Activated naive CD8-positive, alpha-beta T cell treated with anti-CD3 and anti-CD28 coated beads for 36 hours (primary cell): ENCODE data around the gene DOCK8. TPM values are rescaled to one million over a fixed set of nuclear protein-coding genes. Genes with fewer than 3 reads are reported as not detected.

ENCODE experiments used
- DNase-seq: peaks from one replicate; pipeline ENCODE4 v3.0.0; 2021
- H3K27ac Mint-ChIP-seq: one replicate; pipeline ENCODE4 v1.8.0; 2022; ENCODE audit warnings: mild to moderate bottlenecking, moderate library complexity, mixed read lengths
- H3K27me3 Mint-ChIP-seq: one replicate; pipeline ENCODE4 v1.8.0; 2022; ENCODE audit warnings: mild to moderate bottlenecking, mixed read lengths
- H3K36me3 Mint-ChIP-seq: one replicate; pipeline ENCODE4 v1.8.0; 2021; ENCODE audit warnings: mild to moderate bottlenecking, mixed read lengths
- H3K4me1 Mint-ChIP-seq: one replicate; pipeline ENCODE4 v1.8.0; 2021; ENCODE audit warnings: mixed read lengths
- H3K4me3 Mint-ChIP-seq: one replicate; pipeline ENCODE4 v1.8.0; 2022; ENCODE audit warnings: mild to moderate bottlenecking, moderate library complexity, mixed read lengths
- H3K9me3 Mint-ChIP-seq: one replicate; pipeline ENCODE4 v1.8.0; 2022; ENCODE audit warnings: mixed read lengths
- total RNA-seq, 2 experiments: library from RNA; stranded (reverse); gene quantifications; one replicate each; pipeline ENCODE4 v1.2.3, GENCODE V29; 2021

The DOCK8 gene
- total RNA-seq, 2 experiments from 2014 or later, result 130 to 132 TPM

DNA sequence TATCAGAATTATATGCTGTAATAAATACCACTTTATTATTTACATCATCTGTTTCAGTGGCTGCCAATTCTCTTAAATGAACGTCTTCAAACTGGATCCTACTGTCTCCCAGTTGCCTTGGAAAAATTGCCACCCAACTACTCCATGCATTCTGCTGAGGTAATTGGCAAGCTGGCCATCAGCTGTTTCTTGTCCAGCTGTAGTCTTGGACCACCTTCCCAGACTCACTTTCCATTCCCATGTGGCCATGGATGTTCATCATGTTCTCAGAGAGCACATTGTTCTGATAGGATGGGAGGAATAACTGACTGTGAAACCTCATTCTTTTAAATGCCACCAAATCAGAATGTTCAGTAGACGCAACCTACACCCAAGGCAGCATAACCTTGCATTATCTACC is 157.5 kb downstream of the DOCK8 start:
- Mint-ChIP-seq H3K36me3 (peaks cover 26% of the 10 kb centered on the region), H3K4me3 (no peak overlapping the region), H3K27me3 (no peaks in the 10 kb centered on the region), H3K27ac (no peak overlapping the region), H3K9me3 (no peaks in the 10 kb centered on the region), H3K4me1 (no peaks in the 10 kb centered on the region)
- no peak for DNase-seq

DNA sequence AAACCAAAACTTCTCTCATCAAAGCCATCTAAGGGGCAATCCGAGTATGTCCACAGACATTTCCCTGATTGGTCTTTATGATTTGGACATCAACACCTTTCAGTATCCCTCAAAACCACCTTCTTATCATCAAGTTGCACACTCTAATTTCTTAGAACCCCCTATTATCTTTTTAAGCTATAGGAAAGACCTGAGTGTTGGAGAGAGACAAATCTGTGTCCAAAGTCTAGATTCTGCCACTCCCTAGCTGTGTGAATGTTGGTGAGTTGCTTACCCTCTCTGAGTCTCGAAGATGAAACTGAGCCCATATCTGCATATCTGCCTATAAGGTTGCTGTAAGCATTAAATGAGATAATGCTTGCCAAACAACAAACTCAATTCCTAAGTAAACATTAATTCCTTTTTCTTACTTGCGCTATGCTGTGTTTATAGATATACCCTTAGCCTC is 159.1 kb downstream of the DOCK8 start:
- H3K4me3 Mint-ChIP-seq, result no peak overlapping the region
- no peaks in the 10 kb centered on the region for H3K27me3 Mint-ChIP-seq
- no peaks in the 10 kb centered on the region for H3K4me1 Mint-ChIP-seq
- H3K27ac Mint-ChIP-seq, result peak overlapping the region; percentile 57
- no peak for DNase-seq
- H3K9me3 Mint-ChIP-seq, result no peaks in the 10 kb centered on the region
- peaks cover 29% of the 10 kb centered on the region for H3K36me3 Mint-ChIP-seq

DNA sequence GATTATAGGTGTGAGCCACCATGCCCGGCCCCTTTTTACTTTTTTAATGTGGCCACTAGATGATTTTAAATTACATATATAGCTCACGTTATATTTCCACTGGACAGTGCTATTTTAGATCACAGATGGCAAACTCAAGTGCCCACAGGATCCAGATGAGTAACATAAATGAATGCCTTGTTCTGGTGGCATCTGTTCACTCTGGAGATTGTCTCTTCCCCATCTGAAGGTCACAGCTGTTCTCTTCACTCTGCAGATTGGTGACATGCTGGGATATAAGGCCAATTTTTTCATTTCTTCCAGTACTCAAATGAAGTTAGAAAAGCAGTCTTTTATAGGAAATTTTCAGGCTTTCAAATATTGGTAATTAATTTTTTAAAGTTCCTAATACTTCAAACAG is 160.1 kb downstream of the DOCK8 start:
- DNase-seq, result no peak
- Mint-ChIP-seq H3K27ac (no peak overlapping the region), H3K27me3 (no peaks in the 10 kb centered on the region), H3K4me3 (no peak overlapping the region), H3K36me3 (peaks cover 24% of the 10 kb centered on the region), H3K4me1 (no peaks in the 10 kb centered on the region), H3K9me3 (no peaks in the 10 kb centered on the region)

DNA sequence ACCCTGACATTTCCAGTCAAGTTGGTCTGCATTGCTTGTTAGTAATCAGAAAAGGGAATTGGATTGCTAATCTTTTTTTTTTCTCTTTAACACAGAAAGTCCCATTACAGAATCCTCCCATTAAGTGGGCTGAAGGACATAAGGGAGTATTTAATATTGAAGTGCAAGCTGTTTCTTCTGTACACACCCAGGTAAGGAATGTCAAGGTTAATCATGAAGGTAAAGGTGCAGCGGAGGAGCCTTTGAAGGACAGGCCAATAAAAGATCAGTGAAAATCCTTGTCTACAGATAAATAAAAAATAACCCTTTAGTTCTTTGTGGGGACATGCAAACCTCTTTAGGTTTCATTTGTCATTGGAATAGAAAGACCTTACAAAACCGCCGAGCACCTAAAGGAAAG is 161.4 kb downstream of the DOCK8 start:
- no peaks in the 10 kb centered on the region for H3K27me3 Mint-ChIP-seq
- H3K36me3 Mint-ChIP-seq, result peaks cover 19% of the 10 kb centered on the region
- no peak overlapping the region for H3K4me3 Mint-ChIP-seq
- H3K4me1 Mint-ChIP-seq, result no peaks in the 10 kb centered on the region
- H3K27ac Mint-ChIP-seq, result no peak overlapping the region
- DNase-seq, result no peak
- H3K9me3 Mint-ChIP-seq, result no peaks in the 10 kb centered on the region

DNA sequence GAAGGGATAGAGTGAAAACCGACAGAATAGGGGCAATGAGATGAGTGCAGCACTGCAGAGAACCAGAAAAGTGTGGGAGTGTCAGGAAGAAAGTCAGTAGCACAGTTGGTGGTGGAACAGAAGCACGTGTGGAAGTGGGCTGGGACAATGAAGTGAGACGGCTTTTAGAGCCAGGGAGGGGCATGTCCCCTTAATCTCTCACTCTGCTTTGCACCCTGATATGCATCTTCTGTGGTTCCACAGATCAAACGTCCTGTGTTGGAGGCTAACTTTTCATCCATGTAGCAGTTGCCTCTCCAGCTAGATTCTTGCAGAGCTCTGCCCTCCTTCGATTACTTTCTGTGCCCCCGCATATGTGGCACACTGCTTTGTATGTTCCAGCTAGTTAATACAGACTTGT is 163.6 kb downstream of the DOCK8 start:
- H3K4me1 Mint-ChIP-seq, result no peaks in the 10 kb centered on the region
- no peak for DNase-seq
- H3K36me3 Mint-ChIP-seq, result peaks cover 13% of the 10 kb centered on the region
- H3K27ac Mint-ChIP-seq, result no peak overlapping the region
- H3K9me3 Mint-ChIP-seq, result no peaks in the 10 kb centered on the region
- no peak overlapping the region for H3K4me3 Mint-ChIP-seq
- no peaks in the 10 kb centered on the region for H3K27me3 Mint-ChIP-seq

DNA sequence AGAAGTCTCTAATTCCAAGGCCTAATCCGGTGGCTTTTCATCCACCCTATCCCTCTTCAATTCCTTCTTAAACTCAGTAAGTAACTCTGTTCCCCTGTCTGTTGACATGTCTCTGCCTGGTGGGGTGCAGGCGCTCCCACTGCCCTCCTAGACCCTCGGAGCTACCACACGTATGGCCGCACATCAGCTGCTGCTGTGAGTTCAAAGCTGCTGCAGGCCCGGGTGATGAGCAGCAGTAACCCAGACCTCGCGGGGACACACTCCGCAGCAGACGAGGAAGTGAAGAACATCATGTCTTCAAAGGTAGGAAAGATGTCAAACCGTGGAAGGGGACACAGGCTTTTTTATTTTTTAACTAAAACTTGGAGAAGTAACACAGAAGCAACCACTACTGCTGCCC is 167.7 kb downstream of the DOCK8 start:
- H3K9me3 Mint-ChIP-seq, result no peaks in the 10 kb centered on the region
- no peak for DNase-seq
- H3K4me3 Mint-ChIP-seq, result no peak overlapping the region
- H3K4me1 Mint-ChIP-seq, result no peaks in the 10 kb centered on the region
- peaks cover 14% of the 10 kb centered on the region for H3K36me3 Mint-ChIP-seq
- H3K27me3 Mint-ChIP-seq, result no peaks in the 10 kb centered on the region
- H3K27ac Mint-ChIP-seq, result no peak overlapping the region

DNA sequence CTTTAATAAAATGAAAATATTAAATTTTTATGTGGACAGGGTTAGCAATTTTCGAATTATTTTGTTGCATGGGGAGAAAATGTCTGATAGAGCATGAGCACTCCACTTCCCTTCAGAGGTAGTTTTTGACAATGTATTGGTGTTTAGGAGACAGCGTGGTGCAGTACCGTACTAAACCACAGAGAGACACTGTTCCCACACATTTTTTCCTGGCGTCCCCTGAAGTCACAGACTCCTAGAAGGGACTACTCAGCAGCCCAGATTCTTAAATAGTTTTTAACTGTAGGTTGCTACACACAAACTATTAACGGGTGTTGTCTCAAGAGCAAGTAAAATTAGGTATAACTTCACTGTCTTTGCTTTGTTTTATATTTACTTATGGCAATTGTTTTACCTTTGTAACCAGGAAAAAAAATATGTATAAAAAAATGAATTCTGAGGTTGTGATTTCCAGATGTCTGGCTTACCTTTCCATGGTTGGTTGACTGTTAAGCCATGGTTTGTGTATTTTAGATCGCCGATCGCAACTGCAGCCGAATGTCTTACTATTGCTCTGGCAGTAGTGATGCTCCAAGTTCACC is 171.2 kb downstream of the DOCK8 start:
- peak; percentile 4 for DNase-seq
- Mint-ChIP-seq H3K9me3 (no peaks in the 10 kb centered on the region), H3K27me3 (no peaks in the 10 kb centered on the region), H3K27ac (no peak overlapping the region), H3K36me3 (peaks cover 11% of the 10 kb centered on the region), H3K4me1 (no peaks in the 10 kb centered on the region), H3K4me3 (no peak overlapping the region)

DNA sequence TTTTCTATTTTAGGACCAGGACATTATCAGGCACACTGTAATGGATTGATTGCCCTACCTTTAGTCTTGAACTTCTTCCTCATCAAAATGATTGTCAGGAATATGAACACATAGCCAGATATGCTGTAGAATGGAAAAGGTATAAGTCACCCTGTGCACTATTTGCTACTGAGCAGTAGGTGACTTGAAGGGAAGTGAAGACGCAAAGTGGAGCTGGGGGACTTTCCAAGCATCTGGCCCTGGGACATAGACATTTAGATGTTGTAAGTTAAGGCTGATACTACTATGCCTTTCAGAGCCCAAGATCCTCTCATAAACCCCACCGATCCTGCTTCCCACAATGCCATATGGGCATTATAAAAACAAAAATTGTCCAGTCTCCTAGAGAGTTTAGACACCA is 174.5 kb downstream of the DOCK8 start:
- no peak overlapping the region for H3K4me3 Mint-ChIP-seq
- no peaks in the 10 kb centered on the region for H3K9me3 Mint-ChIP-seq
- H3K27ac Mint-ChIP-seq, result no peak overlapping the region
- no peaks in the 10 kb centered on the region for H3K4me1 Mint-ChIP-seq
- no peak for DNase-seq
- peaks cover 24% of the 10 kb centered on the region for H3K36me3 Mint-ChIP-seq
- H3K27me3 Mint-ChIP-seq, result no peaks in the 10 kb centered on the region

DNA sequence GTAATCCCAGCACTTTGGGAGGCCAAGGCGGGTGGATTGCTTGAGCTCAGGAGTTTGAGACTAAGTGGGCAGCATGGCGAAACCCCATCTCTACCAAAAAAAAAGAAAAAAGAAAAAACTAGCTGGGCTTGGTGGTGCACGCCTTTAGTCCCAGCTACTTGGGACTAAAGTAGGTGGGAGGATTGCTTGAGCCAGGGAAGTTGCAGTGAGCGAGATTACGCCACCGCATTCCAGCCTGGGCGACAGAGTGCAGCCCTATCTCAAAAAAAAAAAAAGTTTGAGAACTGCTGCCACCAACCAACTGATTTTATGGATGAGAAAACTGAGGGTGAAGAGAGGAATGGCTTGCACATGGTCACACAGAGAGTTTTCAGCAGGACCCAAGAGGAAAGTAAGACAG is 175.1 kb downstream of the DOCK8 start:
- H3K4me1 Mint-ChIP-seq, result peaks cover 3% of the 10 kb centered on the region
- DNase-seq, result no peak
- no peaks in the 10 kb centered on the region for H3K27me3 Mint-ChIP-seq
- H3K27ac Mint-ChIP-seq, result no peak overlapping the region
- peaks cover 24% of the 10 kb centered on the region for H3K36me3 Mint-ChIP-seq
- no peak overlapping the region for H3K4me3 Mint-ChIP-seq
- no peaks in the 10 kb centered on the region for H3K9me3 Mint-ChIP-seq

DNA sequence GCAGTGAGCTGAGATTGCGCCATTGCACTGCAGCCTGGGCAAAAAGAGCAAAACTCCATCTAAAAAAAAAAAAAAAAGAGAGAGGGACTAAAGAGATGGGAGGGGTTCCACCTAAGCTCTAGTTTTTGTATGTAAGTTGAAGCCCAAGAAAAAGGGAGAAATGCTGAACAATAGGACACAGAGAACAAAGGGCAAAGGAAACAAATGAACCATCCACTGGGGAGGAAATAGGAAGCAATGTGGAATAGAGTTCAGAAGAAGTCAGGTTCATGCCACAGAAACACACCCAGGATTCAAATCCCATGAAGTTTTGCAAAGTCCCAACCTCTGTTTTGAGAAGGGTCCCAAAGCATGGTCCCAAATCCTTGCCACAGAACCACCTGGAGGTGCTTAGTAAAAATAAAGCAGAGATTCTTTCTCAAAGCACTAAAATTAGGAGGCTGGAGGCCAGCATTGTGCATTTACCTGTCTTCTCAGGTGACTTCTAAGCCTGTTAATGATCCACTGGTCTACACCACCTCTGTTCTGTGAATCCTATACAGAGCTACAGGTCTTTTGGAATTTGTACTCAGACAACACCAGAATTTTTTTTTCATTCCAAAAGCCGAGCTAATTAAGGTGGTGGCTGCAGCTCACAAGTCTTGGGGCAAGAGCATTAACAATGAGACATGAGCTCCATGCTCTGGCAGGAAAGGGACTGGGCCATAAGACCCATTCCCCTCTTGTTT is 177.6 kb downstream of the DOCK8 start:
- Mint-ChIP-seq H3K27me3 (no peaks in the 10 kb centered on the region), H3K4me1 (peaks cover 3% of the 10 kb centered on the region), H3K36me3 (peaks cover 24% of the 10 kb centered on the region), H3K4me3 (no peak overlapping the region), H3K9me3 (no peaks in the 10 kb centered on the region), H3K27ac (no peak overlapping the region)
- no peak for DNase-seq

DNA sequence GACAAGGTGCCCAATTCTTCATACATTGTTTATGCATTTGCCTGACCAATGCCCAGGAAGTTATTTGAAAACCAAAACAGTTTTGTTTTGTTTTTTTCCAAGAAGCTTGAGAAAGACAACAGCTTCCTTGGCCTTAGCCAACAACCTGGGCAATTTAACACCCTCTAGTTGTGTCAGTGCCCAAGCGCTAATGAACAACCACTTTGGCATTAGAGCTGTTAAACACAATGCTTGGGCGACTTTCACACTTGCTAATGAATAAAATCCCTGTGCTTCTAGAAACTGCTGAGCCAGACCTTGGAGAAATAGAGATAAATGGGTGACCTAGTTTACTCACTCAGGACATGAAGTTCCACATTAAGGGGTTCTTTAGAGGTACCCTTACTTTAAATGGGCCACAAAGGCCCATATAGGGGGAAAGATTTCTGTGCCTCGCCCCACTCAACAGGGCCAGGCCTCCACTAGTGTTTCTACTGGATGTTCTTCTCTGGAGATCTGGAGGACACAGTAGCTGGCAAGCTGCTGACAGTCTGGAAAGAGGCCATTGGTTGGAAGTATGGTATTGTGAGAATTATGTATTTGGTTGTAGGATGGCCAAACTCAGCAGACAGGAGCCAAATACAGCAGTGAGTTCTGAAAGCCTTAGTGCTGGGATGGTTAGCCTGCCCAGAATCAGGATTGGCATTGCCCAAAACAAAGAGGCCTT is 179.8 kb downstream of the DOCK8 start:
- Mint-ChIP-seq H3K9me3 (no peaks in the 10 kb centered on the region), H3K27ac (peak overlapping the region; percentile 42), H3K36me3 (peaks cover 33% of the 10 kb centered on the region)

DNA sequence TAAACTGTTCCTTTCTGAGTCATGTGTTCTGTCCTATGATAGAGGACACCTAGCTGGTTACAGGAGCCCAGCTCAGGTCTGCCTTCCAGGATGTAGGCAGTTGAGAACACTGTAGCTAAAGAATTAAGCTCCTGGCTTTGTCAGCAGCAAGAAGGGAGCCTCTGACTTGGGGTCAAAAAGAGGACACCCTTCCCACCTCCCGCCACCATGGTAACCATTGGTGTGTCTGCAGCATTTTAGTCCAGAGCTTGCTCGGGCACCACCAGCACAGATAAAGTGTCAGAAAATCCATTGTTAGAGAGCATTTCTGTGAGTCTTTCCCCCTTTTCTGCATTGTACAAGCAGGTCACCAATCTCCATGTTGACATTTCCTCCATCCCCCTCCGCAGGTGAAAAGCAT is 181.7 kb downstream of the DOCK8 start:
- peaks cover 6% of the 10 kb centered on the region for H3K4me1 Mint-ChIP-seq
- no peak for DNase-seq
- H3K4me3 Mint-ChIP-seq, result no peak overlapping the region
- H3K36me3 Mint-ChIP-seq, result peaks cover 39% of the 10 kb centered on the region
- no peaks in the 10 kb centered on the region for H3K9me3 Mint-ChIP-seq
- no peaks in the 10 kb centered on the region for H3K27me3 Mint-ChIP-seq
- H3K27ac Mint-ChIP-seq, result no peak overlapping the region

More for the DNA sequence above, 179.8 kb downstream of the DOCK8 start:
- no peak for DNase-seq
- H3K27me3 Mint-ChIP-seq, result no peaks in the 10 kb centered on the region
- H3K4me3 Mint-ChIP-seq, result no peak overlapping the region
- H3K4me1 Mint-ChIP-seq, result peaks cover 3% of the 10 kb centered on the region

DNA sequence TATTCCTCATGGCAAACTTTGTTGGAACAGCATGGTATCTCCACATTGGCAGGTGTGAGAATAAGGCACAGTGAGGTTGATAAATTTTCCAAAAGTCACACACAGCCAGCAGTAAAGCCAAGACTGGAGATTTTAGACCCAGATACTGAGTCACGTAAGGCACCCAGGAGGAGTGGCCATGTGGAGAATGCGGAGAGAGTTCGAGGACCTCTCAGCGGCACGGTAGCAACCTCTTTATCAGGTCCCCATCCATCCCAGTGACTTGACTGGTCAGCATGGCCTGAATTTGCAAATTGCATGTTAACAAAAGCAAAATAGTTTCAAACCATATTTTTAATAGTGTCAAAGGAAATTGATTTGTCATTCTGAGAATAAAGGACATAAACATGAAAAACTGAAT is 183.4 kb downstream of the DOCK8 start:
- no peak for DNase-seq
- H3K27me3 Mint-ChIP-seq, result no peaks in the 10 kb centered on the region
- peaks cover 6% of the 10 kb centered on the region for H3K4me1 Mint-ChIP-seq
- no peak overlapping the region for H3K4me3 Mint-ChIP-seq
- H3K36me3 Mint-ChIP-seq, result peaks cover 44% of the 10 kb centered on the region
- H3K27ac Mint-ChIP-seq, result no peak overlapping the region
- no peaks in the 10 kb centered on the region for H3K9me3 Mint-ChIP-seq

DNA sequence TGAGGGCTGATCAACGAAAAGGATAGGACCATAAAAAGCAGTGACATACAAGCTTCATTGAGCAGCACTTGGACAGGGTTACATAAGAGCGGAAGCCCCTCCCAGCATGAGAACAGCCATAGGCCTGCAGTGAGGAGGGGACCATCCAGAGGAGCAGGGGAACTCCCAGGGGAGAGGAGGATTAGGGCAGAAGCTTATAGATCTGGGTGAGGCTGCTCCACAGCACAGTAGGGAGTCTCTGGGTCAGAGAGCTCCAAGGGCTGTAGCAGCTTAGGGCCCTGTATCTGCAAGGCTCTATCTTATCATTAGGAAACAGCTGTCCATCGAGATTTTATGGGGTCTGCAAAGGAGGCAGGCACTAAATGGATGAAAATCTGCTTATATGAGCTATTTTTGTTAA is 186.6 kb downstream of the DOCK8 start:
- H3K36me3 Mint-ChIP-seq, result peaks cover 54% of the 10 kb centered on the region
- no peaks in the 10 kb centered on the region for H3K9me3 Mint-ChIP-seq

DNA sequence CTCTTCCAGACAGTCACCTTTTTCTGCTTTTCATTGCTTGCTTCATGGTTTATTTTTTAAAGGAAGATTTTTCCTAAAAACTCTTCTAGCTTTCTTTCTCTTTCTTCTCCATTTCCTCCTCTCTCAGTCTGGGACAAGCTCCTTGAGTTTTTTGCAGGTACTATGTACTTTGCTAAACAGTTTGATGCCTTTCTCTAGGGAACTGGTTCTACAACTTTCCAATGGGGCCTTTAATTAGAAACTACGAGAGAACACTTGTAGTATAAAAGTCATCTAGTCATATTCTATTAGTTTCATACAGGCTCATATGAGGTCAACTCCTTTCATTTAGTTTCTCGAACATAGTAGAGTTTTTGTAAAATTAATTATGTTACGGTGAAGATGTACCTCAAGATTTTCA is 189.6 kb downstream of the DOCK8 start:
- Mint-ChIP-seq H3K27me3 (no peaks in the 10 kb centered on the region), H3K4me1 (peaks cover 5% of the 10 kb centered on the region), H3K36me3 (peaks cover 67% of the 10 kb centered on the region), H3K4me3 (no peak overlapping the region), H3K9me3 (no peaks in the 10 kb centered on the region), H3K27ac (peak overlapping the region; percentile 40)
- DNase-seq, result no peak

More for the DNA sequence above, 186.6 kb downstream of the DOCK8 start:
- no peak for DNase-seq
- Mint-ChIP-seq H3K27me3 (no peaks in the 10 kb centered on the region), H3K27ac (peak overlapping the region; percentile 78), H3K4me1 (peaks cover 5% of the 10 kb centered on the region), H3K4me3 (no peak overlapping the region)
